Panc1 (cell line): Measurements from ENCODE around the gene LINGO4. TPM values are rescaled to one million over a fixed set of nuclear protein-coding genes. Genes with fewer than 3 reads are reported as not detected.

Source experiments
- ATAC-seq: fragments of 200-7000 bp; cut with Tn5 transposase; 2 replicates; pipeline ENCODE4 v1.9.1; 2020; ENCODE audit warnings: mild to moderate bottlenecking, moderate library complexity
- BruUV-seq: library from RNA; stranded (reverse); fragments of 400-500 nt; replicated peaks from 2 replicates; lab custom pipeline; 2021; lab: Mats Ljungman, UMichigan
- CTCF ChIA-PET: fragments of 300-600 bp; sonication (Branson Sonifier 250); formaldehyde crosslinking; loops from one replicate; lab custom pipeline; 2022; ENCODE audit warnings: antibody characterized with exemption; lab: Charles Lee
- POLR2A ChIA-PET: fragments of 300-600 bp; sonication (Branson Sonifier 250); formaldehyde crosslinking; loops from one replicate; lab custom pipeline; 2022; ENCODE audit warnings: antibody characterized with exemption; lab: Charles Lee
- DNase-seq: peaks from one replicate; pipeline ENCODE4 v3.0.0-alpha.2; 2010; ENCODE audit warnings: low read depth, low spot score
- H3K27ac ChIP-seq: 2 replicates; pipeline ENCODE4 v1.5.1; 2011; ENCODE audit warnings: mild to moderate bottlenecking, low read length, inconsistent platforms
- H3K27me3 ChIP-seq: fragments of 200-500 bp; sonication (Bioruptor generic); 2 replicates; pipeline ENCODE4 v1.6.0; 2014; ENCODE audit warnings: low read length, inconsistent platforms; ENCODE audit not compliant: control insufficient read depth, insufficient read depth
- H3K36me3 ChIP-seq: fragments of 200-500 bp; sonication (Bioruptor generic); 2 replicates; pipeline ENCODE4 v1.5.1; 2014; ENCODE audit warnings: inconsistent platforms, mild to moderate bottlenecking, low read length, moderate library complexity; ENCODE audit not compliant: control insufficient read depth, insufficient read depth
- H3K4me1 ChIP-seq: 2 replicates; pipeline ENCODE4 v1.5.1; 2011; ENCODE audit warnings: inconsistent platforms, mild to moderate bottlenecking, low read length, moderate library complexity; ENCODE audit not compliant: control insufficient read depth, insufficient read depth
- H3K4me3 ChIP-seq, 2 experiments: 2 replicates each; pipeline ENCODE4 v1.5.1; 2011 to 2012; ENCODE audit warnings: low read depth in 2 of 2, low read length in 2 of 2, mild to moderate bottlenecking in 2 of 2, inconsistent platforms in 1 of 2, moderate library complexity in 1 of 2
- H3K9me3 ChIP-seq: fragments of 200-500 bp; sonication (Bioruptor generic); 2 replicates; pipeline ENCODE4 v1.5.1; 2014; ENCODE audit warnings: low read depth, mild to moderate bottlenecking, inconsistent platforms, low read length, moderate library complexity; ENCODE audit not compliant: control insufficient read depth, insufficient read depth
- POLR2AphosphoS5 ChIP-seq: IDR thresholded peaks from 2 replicates; pipeline ENCODE4 v1.6.1; 2012; ENCODE audit warnings: mild to moderate bottlenecking, low read depth, low read length, moderate library complexity
- SIN3A ChIP-seq: IDR thresholded peaks from 2 replicates; pipeline ENCODE4 v1.6.1; 2012; ENCODE audit warnings: low read depth, mild to moderate bottlenecking, low read length, moderate library complexity, borderline replicate concordance; ENCODE audit not compliant: insufficient read depth
- TCF7L2 ChIP-seq: IDR thresholded peaks from 2 replicates; pipeline ENCODE4 v1.6.1; 2011; ENCODE audit warnings: mild to moderate bottlenecking, low read depth, low read length, inconsistent platforms
- in situ Hi-C: cut with HindIII; loops from 2 replicates; pipeline ENCODE4 v1.10.0; 2016; ENCODE audit warnings: low sequenced_read_pairs, low pct_unique_long_range_greater_than_20kb
- intact Hi-C: fragments of 100-400 bp; cut with micrococcal nuclease; formaldehyde crosslinking; loops from one replicate; pipeline ENCODE4 v1.10.0; 2022; ENCODE audit not compliant: unreplicated experiment
- total RNA-seq: library from RNA; stranded (reverse); gene quantifications from one replicate; pipeline ENCODE4 v1.2.1, GENCODE V29; 2021; ENCODE audit not compliant: unreplicated experiment
- TF ChIP-seq, protein P1 (sequence below): fragments of 450-650 bp; IDR thresholded peaks from 2 replicates; pipeline ENCODE4 v1.5.1; 2017; ENCODE audit warnings: mild to moderate bottlenecking
- TF ChIP-seq, protein P2 (sequence below), 2 experiments: IDR thresholded peaks; 2 replicates each; pipeline ENCODE4 v1.6.1; 2011 to 2012; ENCODE audit warnings: low read depth in 2 of 2, control low read depth in 1 of 2, low read length in 1 of 2, mild to moderate bottlenecking in 1 of 2, moderate library complexity in 1 of 2; ENCODE audit not compliant: insufficient read depth in 1 of 2

LINGO4 gene
- total RNA-seq, 1 experiment from 2014 or later: not detected

DNA sequence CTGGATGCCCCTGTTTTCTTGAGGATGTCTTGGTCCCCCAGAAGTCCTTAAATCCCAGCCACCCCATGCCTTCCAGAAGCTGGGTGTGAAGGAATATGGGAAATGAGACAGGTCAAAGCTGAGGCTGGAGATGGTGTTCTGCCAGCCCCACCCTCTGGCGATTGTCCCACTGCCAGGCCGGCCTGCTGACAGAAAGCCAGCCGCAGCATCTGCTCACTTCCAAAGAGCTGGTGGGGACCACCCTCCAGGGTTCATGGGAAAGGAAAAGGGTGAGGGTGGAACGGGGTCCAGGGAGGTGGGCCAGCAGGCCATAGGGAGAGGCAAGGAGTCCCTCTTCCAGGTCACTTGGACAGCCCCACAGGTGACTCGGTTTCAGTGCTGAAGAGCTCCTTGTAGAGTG, 1.9 kb upstream of the LINGO4 start:
- no peaks in the 10 kb centered on the region for H3K27me3 ChIP-seq
- no TSS peak for BruUV-seq
- no peak for ATAC-seq

DNA sequence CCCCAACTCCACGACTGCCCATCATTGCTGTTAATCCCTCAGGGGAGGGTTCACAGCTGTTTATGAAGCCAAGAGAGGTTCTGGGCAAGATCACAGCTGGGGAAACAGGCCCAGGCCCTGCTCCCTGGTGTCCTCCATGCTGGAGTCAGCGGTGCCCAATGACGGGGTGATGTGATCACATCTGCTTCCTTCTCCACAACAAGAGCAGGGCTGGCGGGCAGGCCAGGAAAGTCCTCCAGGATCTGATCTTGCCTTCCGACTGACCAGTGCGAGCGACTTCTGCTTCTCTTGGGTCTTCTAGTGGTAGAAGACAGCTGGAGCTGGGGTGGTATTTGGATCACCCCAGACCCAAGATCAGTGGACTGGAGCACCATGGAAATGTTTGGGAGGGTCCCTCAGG, 951 bp upstream of the LINGO4 start:
- H3K4me1 ChIP-seq: peaks cover 3% of the 10 kb centered on the region
- TF ChIP-seq, protein P1, sequence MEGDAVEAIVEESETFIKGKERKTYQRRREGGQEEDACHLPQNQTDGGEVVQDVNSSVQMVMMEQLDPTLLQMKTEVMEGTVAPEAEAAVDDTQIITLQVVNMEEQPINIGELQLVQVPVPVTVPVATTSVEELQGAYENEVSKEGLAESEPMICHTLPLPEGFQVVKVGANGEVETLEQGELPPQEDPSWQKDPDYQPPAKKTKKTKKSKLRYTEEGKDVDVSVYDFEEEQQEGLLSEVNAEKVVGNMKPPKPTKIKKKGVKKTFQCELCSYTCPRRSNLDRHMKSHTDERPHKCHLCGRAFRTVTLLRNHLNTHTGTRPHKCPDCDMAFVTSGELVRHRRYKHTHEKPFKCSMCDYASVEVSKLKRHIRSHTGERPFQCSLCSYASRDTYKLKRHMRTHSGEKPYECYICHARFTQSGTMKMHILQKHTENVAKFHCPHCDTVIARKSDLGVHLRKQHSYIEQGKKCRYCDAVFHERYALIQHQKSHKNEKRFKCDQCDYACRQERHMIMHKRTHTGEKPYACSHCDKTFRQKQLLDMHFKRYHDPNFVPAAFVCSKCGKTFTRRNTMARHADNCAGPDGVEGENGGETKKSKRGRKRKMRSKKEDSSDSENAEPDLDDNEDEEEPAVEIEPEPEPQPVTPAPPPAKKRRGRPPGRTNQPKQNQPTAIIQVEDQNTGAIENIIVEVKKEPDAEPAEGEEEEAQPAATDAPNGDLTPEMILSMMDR: no peak
- TF ChIP-seq TCF7L2 (no peak), POLR2AphosphoS5 (no peak), SIN3A (no peak)
- TF ChIP-seq, protein P2, sequence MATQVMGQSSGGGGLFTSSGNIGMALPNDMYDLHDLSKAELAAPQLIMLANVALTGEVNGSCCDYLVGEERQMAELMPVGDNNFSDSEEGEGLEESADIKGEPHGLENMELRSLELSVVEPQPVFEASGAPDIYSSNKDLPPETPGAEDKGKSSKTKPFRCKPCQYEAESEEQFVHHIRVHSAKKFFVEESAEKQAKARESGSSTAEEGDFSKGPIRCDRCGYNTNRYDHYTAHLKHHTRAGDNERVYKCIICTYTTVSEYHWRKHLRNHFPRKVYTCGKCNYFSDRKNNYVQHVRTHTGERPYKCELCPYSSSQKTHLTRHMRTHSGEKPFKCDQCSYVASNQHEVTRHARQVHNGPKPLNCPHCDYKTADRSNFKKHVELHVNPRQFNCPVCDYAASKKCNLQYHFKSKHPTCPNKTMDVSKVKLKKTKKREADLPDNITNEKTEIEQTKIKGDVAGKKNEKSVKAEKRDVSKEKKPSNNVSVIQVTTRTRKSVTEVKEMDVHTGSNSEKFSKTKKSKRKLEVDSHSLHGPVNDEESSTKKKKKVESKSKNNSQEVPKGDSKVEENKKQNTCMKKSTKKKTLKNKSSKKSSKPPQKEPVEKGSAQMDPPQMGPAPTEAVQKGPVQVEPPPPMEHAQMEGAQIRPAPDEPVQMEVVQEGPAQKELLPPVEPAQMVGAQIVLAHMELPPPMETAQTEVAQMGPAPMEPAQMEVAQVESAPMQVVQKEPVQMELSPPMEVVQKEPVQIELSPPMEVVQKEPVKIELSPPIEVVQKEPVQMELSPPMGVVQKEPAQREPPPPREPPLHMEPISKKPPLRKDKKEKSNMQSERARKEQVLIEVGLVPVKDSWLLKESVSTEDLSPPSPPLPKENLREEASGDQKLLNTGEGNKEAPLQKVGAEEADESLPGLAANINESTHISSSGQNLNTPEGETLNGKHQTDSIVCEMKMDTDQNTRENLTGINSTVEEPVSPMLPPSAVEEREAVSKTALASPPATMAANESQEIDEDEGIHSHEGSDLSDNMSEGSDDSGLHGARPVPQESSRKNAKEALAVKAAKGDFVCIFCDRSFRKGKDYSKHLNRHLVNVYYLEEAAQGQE (IDR thresholded peaks at IDR 0.05; ENCODE audit: insufficient read depth in 1 of 2, low read depth in 2 of 2, low read length in 1 of 2): no peak
- intact Hi-C loops: no loop called here
- H3K9me3 ChIP-seq: no peaks in the 10 kb centered on the region
- no peaks in the 10 kb centered on the region for H3K36me3 ChIP-seq
- BruUV-seq: no TSS peak
- no peak for ATAC-seq
- ChIA-PET POLR2A (no interaction called here), CTCF (no interaction called here)
- H3K27ac ChIP-seq: no peak overlapping the region
- H3K27me3 ChIP-seq: no peaks in the 10 kb centered on the region
- H3K4me3 ChIP-seq: no peak overlapping the region
- in situ Hi-C loops: no loop called here
- DNase-seq: no peak

More for the DNA sequence above, 1.9 kb upstream of the LINGO4 start:
- ChIA-PET POLR2A (no interaction called here), CTCF (no interaction called here)
- no peak for DNase-seq
- in situ Hi-C loops (no loop called here), intact Hi-C loops (no loop called here)
- H3K4me1 ChIP-seq: peaks cover 3% of the 10 kb centered on the region
- no peaks in the 10 kb centered on the region for H3K9me3 ChIP-seq
- H3K27ac ChIP-seq: no peak overlapping the region
- no peaks in the 10 kb centered on the region for H3K36me3 ChIP-seq
- no peak for TF ChIP-seq SIN3A
- no peak overlapping the region for H3K4me3 ChIP-seq

DNA sequence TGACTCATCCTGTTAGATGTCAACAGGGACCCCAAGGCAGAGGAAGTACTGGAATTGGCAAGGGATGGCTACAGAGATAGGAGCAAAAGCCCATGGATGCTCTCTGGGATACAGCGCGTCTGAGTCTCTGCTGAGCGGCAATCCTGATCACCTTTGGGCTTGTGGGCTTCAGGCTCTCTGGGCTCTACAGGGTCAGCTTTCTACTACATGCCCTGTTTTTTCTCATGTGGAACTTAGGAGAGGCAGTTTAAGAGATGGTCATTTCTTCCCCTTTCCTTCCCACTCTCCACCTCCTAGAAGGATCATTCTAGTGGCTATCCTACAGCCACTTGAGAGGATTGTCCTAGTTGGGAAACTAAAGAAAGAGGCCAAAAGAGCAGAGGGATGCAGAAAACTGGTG, 1.3 kb downstream of the LINGO4 start:
- H3K4me1 ChIP-seq: no peaks in the 10 kb centered on the region; the same call in 1 of the 2 replicates
- no peaks in the 10 kb centered on the region for H3K36me3 ChIP-seq
- no peaks in the 10 kb centered on the region for H3K27me3 ChIP-seq
- ATAC-seq (no peak), DNase-seq (no peak)
- CTCF ChIA-PET: interaction anchor here (0.6 kb wide), 1 partner anchor 1263 kb away, joined by 6 read pairs; no protein-coding TSS in a partner anchor
- H3K27ac ChIP-seq: no peak overlapping the region
- POLR2A ChIA-PET: no interaction called here
- H3K9me3 ChIP-seq: no peaks in the 10 kb centered on the region
- intact Hi-C loops (no loop called here), in situ Hi-C loops (no loop called here)
- TF ChIP-seq, protein P2 (IDR thresholded peaks at IDR 0.05; ENCODE audit: insufficient read depth in 1 of 2, low read depth in 2 of 2, low read length in 1 of 2): no peak
- TF ChIP-seq, protein P1: no peak
- TF ChIP-seq SIN3A (no peak), POLR2AphosphoS5 (no peak), TCF7L2 (no peak)
- H3K4me3 ChIP-seq: no peak overlapping the region
- BruUV-seq: no TSS peak
